Astrocyte of the spinal cord (primary cell): Measurements from ENCODE around the gene PGR.
"Not testable (repeated sequence)": the region's sequence is repeated elsewhere in the genome, so short reads cannot be mapped to it uniquely, and the experiment has no call there.

Experiments used
- DNase-seq: peaks from one replicate; pipeline ENCODE4 v3.0.0; 2011; ENCODE audit warnings: low read depth, low spot score
- H3K4me3 ChIP-seq: 2 replicates; pipeline ENCODE4 v1.5.1; 2011; ENCODE audit warnings: low read depth, mild to moderate bottlenecking, low read length, moderate library complexity
- in situ Hi-C: cut with HindIII; loops from 2 replicates; pipeline ENCODE4 v1.10.0; 2017; ENCODE audit warnings: low sequenced_read_pairs
- TF ChIP-seq, protein P1 (sequence below): IDR thresholded peaks from 2 replicates; pipeline ENCODE4 v1.5.1; 2012; ENCODE audit warnings: low read depth, mild to moderate bottlenecking, low read length, inconsistent platforms

PGR gene

DNA sequence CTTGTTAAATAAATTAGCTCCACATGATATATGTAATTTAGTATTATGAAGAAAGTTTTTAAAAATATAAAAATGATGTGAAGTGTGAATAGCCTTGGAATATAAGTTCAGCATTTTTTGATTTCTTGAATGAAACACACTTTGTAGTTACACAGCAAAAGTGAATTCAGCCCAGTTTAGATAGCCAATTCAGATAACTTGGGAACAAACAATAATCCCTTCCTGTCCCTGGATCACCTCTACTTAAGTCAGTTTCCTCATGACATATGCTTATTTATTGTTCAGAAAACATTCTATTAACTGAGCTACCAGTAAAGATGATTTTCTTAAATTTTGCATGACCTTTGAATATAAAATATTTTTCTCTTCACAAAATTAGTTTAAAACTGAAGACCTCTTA is 107.4 kb downstream of the PGR start:
- in situ Hi-C loops: no loop called here
- TF ChIP-seq, protein P1, sequence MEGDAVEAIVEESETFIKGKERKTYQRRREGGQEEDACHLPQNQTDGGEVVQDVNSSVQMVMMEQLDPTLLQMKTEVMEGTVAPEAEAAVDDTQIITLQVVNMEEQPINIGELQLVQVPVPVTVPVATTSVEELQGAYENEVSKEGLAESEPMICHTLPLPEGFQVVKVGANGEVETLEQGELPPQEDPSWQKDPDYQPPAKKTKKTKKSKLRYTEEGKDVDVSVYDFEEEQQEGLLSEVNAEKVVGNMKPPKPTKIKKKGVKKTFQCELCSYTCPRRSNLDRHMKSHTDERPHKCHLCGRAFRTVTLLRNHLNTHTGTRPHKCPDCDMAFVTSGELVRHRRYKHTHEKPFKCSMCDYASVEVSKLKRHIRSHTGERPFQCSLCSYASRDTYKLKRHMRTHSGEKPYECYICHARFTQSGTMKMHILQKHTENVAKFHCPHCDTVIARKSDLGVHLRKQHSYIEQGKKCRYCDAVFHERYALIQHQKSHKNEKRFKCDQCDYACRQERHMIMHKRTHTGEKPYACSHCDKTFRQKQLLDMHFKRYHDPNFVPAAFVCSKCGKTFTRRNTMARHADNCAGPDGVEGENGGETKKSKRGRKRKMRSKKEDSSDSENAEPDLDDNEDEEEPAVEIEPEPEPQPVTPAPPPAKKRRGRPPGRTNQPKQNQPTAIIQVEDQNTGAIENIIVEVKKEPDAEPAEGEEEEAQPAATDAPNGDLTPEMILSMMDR: no peak
- DNase-seq: no peak
- no peak overlapping the region for H3K4me3 ChIP-seq

DNA sequence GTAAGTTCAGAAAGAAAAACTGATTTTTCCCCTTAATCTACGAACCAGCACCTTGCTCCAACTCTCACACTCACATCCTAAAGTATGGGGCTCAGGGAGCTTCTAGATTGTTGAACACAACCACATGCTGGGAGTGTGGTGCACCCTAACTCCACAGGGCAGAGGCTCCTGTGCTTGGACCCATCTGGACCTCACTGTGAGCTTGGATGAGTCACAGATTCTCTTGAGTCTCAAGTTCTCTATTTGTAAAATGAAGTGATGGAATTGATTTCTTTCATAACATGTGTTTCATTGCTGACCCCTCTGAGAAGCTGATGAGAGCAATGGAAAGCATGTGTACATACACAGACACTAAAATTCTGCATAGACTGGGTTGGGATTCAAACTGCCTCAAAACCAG is 109.7 kb downstream of the PGR start:
- peak; percentile 14 for DNase-seq
- H3K4me3 ChIP-seq: no peak overlapping the region
- TF ChIP-seq, protein P1: no peak
- in situ Hi-C loops: no loop called here

- in situ Hi-C loops: no loop called here
- H3K4me3 ChIP-seq: no peak overlapping the region
- DNase-seq: no peak
- TF ChIP-seq, protein P1: no peak
These were observed 114.9 kb downstream of the PGR start for GRCh38 chr11:101014600-101015285.

GRCh38 chr11:101013702-101014101 is 115.9 kb downstream of the PGR start:
- in situ Hi-C loops, DNase-seq, H3K4me3 ChIP-seq: not testable (repeated sequence)

- TF ChIP-seq, protein P1: no peak
- DNase-seq: no peak
- H3K4me3 ChIP-seq: no peak overlapping the region
- in situ Hi-C loops: no loop called here
These were observed 117.7 kb downstream of the PGR start for GRCh38 chr11:101011881-101012280.

- in situ Hi-C loops: no loop called here
- no peak overlapping the region for H3K4me3 ChIP-seq
- DNase-seq: no peak
- TF ChIP-seq, protein P1: no peak
These were observed 118.7 kb downstream of the PGR start for GRCh38 chr11:101010899-101011298.

- TF ChIP-seq, protein P1: no peak
- no peak overlapping the region for H3K4me3 ChIP-seq
- in situ Hi-C loops: no loop called here
- no peak for DNase-seq
These were observed 119.9 kb downstream of the PGR start for GRCh38 chr11:101009690-101010055.
